ENCODE data around the gene DPCD.

The DPCD gene

GRCh38 chr10:101563007-101563406, 25.1 kb upstream of the DPCD start:
- TF ChIP-seq, protein P1, sequence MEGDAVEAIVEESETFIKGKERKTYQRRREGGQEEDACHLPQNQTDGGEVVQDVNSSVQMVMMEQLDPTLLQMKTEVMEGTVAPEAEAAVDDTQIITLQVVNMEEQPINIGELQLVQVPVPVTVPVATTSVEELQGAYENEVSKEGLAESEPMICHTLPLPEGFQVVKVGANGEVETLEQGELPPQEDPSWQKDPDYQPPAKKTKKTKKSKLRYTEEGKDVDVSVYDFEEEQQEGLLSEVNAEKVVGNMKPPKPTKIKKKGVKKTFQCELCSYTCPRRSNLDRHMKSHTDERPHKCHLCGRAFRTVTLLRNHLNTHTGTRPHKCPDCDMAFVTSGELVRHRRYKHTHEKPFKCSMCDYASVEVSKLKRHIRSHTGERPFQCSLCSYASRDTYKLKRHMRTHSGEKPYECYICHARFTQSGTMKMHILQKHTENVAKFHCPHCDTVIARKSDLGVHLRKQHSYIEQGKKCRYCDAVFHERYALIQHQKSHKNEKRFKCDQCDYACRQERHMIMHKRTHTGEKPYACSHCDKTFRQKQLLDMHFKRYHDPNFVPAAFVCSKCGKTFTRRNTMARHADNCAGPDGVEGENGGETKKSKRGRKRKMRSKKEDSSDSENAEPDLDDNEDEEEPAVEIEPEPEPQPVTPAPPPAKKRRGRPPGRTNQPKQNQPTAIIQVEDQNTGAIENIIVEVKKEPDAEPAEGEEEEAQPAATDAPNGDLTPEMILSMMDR (IDR thresholded peaks at IDR 0.05; ENCODE audit: low read depth, low read length, missing control alignments), result no peak
- no peak overlapping the region for H3K4me3 ChIP-seq (ENCODE audit: low read depth, low read length)
- DNase-seq (ENCODE audit: low read depth), result no peak

DNA sequence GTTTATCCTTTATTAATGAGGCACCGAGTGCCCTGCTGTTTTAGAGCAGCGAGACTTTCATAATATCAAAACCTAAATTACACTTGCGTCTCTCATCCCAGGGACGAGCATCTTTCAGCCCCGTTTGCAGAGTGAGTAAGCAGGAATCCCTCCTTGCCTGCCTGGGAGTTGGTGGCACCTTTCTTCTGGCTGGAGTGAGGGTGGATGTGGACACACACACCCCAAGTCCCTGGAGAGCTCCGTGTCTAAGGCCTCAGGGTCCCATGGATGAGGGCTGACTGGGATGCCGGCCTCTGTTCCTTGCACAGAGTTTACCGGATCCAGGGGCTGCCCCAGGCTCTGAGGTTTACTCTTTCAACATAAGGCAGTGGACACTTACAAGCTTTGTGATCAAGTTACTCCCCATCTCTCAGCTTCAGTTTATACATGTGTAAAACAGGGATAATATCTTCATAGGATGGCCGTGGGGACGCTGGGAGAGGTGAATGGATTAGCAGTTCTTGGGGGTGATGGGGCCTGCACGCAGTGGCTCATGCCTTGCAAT, 24.6 kb upstream of the DPCD start:
- no peak for DNase-seq (ENCODE audit: low read depth)
- TF ChIP-seq, protein P1 (IDR thresholded peaks at IDR 0.05; ENCODE audit: low read depth, low read length, missing control alignments), result no peak

GRCh38 chr10:101564490-101564991, 23.6 kb upstream of the DPCD start:
- DNase-seq (ENCODE audit: low read depth), result no peak
- TF ChIP-seq, protein P1 (IDR thresholded peaks at IDR 0.05; ENCODE audit: low read depth, low read length, missing control alignments), result no peak
- H3K4me3 ChIP-seq (ENCODE audit: low read depth, low read length), result no peak overlapping the region

More for the DNA sequence above, 24.6 kb upstream of the DPCD start:
- no peak overlapping the region for H3K4me3 ChIP-seq (ENCODE audit: low read depth, low read length)

DNA sequence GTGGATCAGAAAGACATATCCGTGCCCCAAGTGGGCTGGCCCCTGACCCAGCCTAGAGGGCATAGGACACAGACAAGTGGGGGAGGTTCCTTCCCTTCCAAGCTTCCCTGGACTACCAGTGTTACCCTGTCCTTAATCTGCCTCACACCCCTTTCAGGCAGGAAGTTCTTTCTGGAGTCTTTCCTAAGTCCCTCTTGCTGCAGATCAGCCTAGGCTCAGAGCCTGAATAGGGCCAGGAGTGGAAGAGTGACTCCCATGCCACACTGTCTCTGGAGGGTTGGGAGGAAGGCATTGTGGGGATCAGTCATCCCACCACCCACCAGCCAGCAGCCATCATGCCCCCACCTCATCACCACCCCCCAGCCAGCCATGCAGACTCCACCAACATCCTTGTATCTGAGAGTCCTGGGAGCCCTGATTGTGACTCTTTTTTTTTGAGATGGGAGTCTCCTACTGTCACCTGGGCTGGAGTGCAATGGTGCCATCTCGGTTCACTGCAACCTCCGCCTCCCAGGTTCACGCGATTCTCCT, 22.7 kb upstream of the DPCD start:
- TF ChIP-seq, protein P1 (IDR thresholded peaks at IDR 0.05; ENCODE audit: low read depth, low read length, missing control alignments), result no peak
- H3K4me3 ChIP-seq (ENCODE audit: low read depth, low read length), result no peak overlapping the region
- DNase-seq (ENCODE audit: low read depth), result no peak

GRCh38 chr10:101565936-101566332, 22.2 kb upstream of the DPCD start:
- no peak overlapping the region for H3K4me3 ChIP-seq (ENCODE audit: low read depth, low read length)
- TF ChIP-seq, protein P1 (IDR thresholded peaks at IDR 0.05; ENCODE audit: low read depth, low read length, missing control alignments), result no peak
- DNase-seq (ENCODE audit: low read depth), result no peak

DNA sequence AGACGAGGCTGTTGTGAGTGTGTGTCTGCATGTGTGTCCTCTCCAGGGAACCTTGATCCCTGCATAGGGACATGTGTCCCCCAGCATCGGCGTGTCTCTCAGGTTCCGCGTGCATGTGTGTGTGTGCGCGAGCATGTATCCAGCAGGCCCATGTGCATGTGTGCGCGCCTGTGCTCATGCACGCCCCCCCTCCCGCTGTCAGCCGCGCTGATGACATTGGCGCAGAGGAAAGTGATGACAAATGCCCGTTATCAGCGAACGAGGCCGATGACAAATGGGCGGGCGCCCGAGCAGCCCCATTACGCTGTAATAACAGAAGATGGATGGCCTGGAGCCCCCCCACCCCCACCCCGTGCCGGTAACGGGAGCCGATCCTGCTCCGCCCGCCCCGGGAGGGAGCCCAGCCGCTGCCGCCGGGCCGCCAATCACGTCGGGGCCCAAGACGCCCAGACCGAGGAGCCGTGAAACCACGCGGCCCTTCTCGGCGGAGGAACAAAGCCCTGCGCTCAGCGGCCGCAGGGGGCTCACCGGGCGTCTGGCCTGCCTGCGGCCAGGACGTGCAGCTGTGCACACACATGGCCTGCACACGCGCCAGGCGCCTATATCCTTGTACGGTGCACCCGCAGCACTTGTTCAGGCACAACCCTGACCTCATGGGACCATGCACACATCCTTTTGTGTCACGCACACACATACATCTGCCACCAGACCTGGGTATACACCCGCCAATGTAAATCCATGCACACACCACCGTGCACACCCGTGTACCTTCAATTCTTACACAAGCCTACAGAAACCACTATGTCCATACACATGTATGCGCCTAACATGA, 21.6 kb upstream of the DPCD start:
- no peak for DNase-seq (ENCODE audit: low read depth)
- H3K4me3 ChIP-seq (ENCODE audit: low read depth, low read length), result no peak overlapping the region
- TF ChIP-seq, protein P1 (IDR thresholded peaks at IDR 0.05; ENCODE audit: low read depth, low read length, missing control alignments), result no peak

Measured in GM12864 (cell line).